ENCODE data around the gene SORCS1. TPM values are rescaled to one million over a fixed set of nuclear protein-coding genes. Genes with fewer than 3 reads are reported as not detected.

Gene SORCS1
- total and polyA plus RNA-seq, 2 donors (not counting 1 experiment from before 2014, with no cell fraction given), result not detected

GRCh38 chr10:106566873-106567272 is 597.6 kb downstream of the SORCS1 start:
- Mint-ChIP-seq H3K4me3 (no peak overlapping the region), H3K27ac (no peak overlapping the region), H3K27me3 (no peaks in the 10 kb centered on the region), H3K4me1 (no peaks in the 10 kb centered on the region), H3K9me3 (ENCODE audit: insufficient read depth) (no peaks in the 10 kb centered on the region)
- ChIA-PET POLR2A (no interaction called here), CTCF (no interaction called here)
- H3K4me1 ChIP-seq (ENCODE audit: control insufficient read depth in 2 of 2, insufficient read depth in 2 of 2, low read length in 2 of 2), result no peaks in the 10 kb centered on the region
- H3K9me3 ChIP-seq (ENCODE audit: control extremely low read depth in 1 of 3, control insufficient read depth in 2 of 3, insufficient read depth in 1 of 3, low read length in 2 of 3), result no peaks in the 10 kb centered on the region
- WGBS (ENCODE audit: insufficient coverage), result 89% methylated on average over 3 of the region's 3 CpGs
- H4K20me1 ChIP-seq (ENCODE audit: control insufficient read depth, insufficient read depth, low read length, poor library complexity, severe bottlenecking), result no peaks in the 10 kb centered on the region
- H3K27me3 ChIP-seq (replicated peaks in 1 of 4; ENCODE audit: control extremely low read depth in 1 of 4, control insufficient read depth in 3 of 4, insufficient read depth in 4 of 4, low read length in 3 of 4), result no peaks in the 10 kb centered on the region
- intact Hi-C loops (cut with micrococcal nuclease), result no loop called here
- ATAC-seq (ENCODE audit: low read depth) (no peak), DNase-seq (no peak)
- H3K79me2 ChIP-seq (ENCODE audit: control insufficient read depth, insufficient read depth, low read length), result no peaks in the 10 kb centered on the region
- H3K4me2 ChIP-seq (replicated peaks; ENCODE audit: low read depth, low read length, poor library complexity, severe bottlenecking), result no peak overlapping the region
- H3K9ac ChIP-seq (ENCODE audit: low read length), result no peak overlapping the region
- H3K36me3 ChIP-seq (replicated peaks in 1 of 2; ENCODE audit: control extremely low read depth in 1 of 2, control insufficient read depth in 1 of 2, extremely low read depth in 1 of 2, insufficient read depth in 2 of 2, low read length in 1 of 2), result no peaks in the 10 kb centered on the region
- H3K27ac ChIP-seq (ENCODE audit: low read length in 2 of 2), result no peak overlapping the region
- no peak overlapping the region for H3K4me3 ChIP-seq (ENCODE audit: control extremely low read depth in 1 of 5, extremely low read depth in 1 of 5, insufficient read depth in 1 of 5, low read depth in 2 of 5, low read length in 4 of 5)
- TF ChIP-seq CTCF (IDR thresholded peaks at IDR 0.05) (no peak), EZH2 (IDR thresholded peaks at IDR 0.05; ENCODE audit: borderline replicate concordance, insufficient read depth, low read depth, low read length, poor library complexity, severe bottlenecking) (no peak)
- H2AFZ ChIP-seq (ENCODE audit: insufficient read depth, low read depth, low read length, poor library complexity, severe bottlenecking), result no peak overlapping the region

GRCh38 chr10:106565546-106565945 is 599.0 kb downstream of the SORCS1 start:
- CTCF ChIA-PET, result no interaction called here
- Mint-ChIP-seq H3K27me3 (no peaks in the 10 kb centered on the region), H3K9me3 (ENCODE audit: insufficient read depth) (no peaks in the 10 kb centered on the region), H3K27ac (no peak overlapping the region), H3K4me3 (no peak overlapping the region), H3K4me1 (no peaks in the 10 kb centered on the region)
- no peak overlapping the region for H3K9ac ChIP-seq (ENCODE audit: low read length)
- H3K4me1 ChIP-seq (ENCODE audit: control insufficient read depth in 2 of 2, insufficient read depth in 2 of 2, low read length in 2 of 2), result no peaks in the 10 kb centered on the region
- TF ChIP-seq CTCF (IDR thresholded peaks at IDR 0.05) (no peak), EZH2 (IDR thresholded peaks at IDR 0.05; ENCODE audit: borderline replicate concordance, insufficient read depth, low read depth, low read length, poor library complexity, severe bottlenecking) (no peak)
- H3K79me2 ChIP-seq (ENCODE audit: control insufficient read depth, insufficient read depth, low read length), result no peaks in the 10 kb centered on the region
- DNase-seq, result no peak
- H3K4me3 ChIP-seq (ENCODE audit: control extremely low read depth in 1 of 5, extremely low read depth in 1 of 5, insufficient read depth in 1 of 5, low read depth in 2 of 5, low read length in 4 of 5), result no peak overlapping the region
- H4K20me1 ChIP-seq (ENCODE audit: control insufficient read depth, insufficient read depth, low read length, poor library complexity, severe bottlenecking), result no peaks in the 10 kb centered on the region
- no peak overlapping the region for H3K27ac ChIP-seq (ENCODE audit: low read length in 2 of 2)
- 100% methylated on average over 3 of the region's 3 CpGs for WGBS (ENCODE audit: insufficient coverage)
- intact Hi-C loops (cut with micrococcal nuclease), result no loop called here
- H3K27me3 ChIP-seq (replicated peaks in 1 of 4; ENCODE audit: control extremely low read depth in 1 of 4, control insufficient read depth in 3 of 4, insufficient read depth in 4 of 4, low read length in 3 of 4), result no peaks in the 10 kb centered on the region
- POLR2A ChIA-PET, result no interaction called here
- H3K4me2 ChIP-seq (replicated peaks; ENCODE audit: low read depth, low read length, poor library complexity, severe bottlenecking), result no peak overlapping the region
- H3K36me3 ChIP-seq (replicated peaks in 1 of 2; ENCODE audit: control extremely low read depth in 1 of 2, control insufficient read depth in 1 of 2, extremely low read depth in 1 of 2, insufficient read depth in 2 of 2, low read length in 1 of 2), result no peaks in the 10 kb centered on the region
- no peaks in the 10 kb centered on the region for H3K9me3 ChIP-seq (ENCODE audit: control extremely low read depth in 1 of 3, control insufficient read depth in 2 of 3, insufficient read depth in 1 of 3, low read length in 2 of 3)
- no peak for ATAC-seq (ENCODE audit: low read depth)
- H2AFZ ChIP-seq (ENCODE audit: insufficient read depth, low read depth, low read length, poor library complexity, severe bottlenecking), result no peak overlapping the region
